MV-4-11 (cell line): ENCODE measurements around the gene ZNF630.
"Not testable (repeated sequence)": the region's sequence is repeated elsewhere in the genome, so short reads cannot be mapped to it uniquely, and the experiment has no call there.

Source experiments
- DNase-seq: peaks from one replicate; lab custom pipeline; 2025; lab: John Stamatoyannopoulos, UW

The ZNF630 gene

GRCh38 chrX:48071064-48071985 lies at the start of gene ZNF630:
TSS of gene ZNF630 (minus strand) at chrX:48071640. CDS start at chrX:48066886, 4,754 bp downstream.
- DNase-seq, result no peak

GRCh38 chrX:48107717-48108116 lies 36.3 kb upstream of the ZNF630 start:
- DNase-seq, result no peak

- no peak for DNase-seq
Measured at GRCh38 chrX:48102874-48103374, 31.5 kb upstream of the ZNF630 start.

GRCh38 chrX:48101443-48101842 lies 30.0 kb upstream of the ZNF630 start:
- DNase-seq, result no peak

GRCh38 chrX:48092558-48092957 lies 21.1 kb upstream of the ZNF630 start:
- not testable (repeated sequence) for DNase-seq

GRCh38 chrX:48090123-48090522 lies 18.7 kb upstream of the ZNF630 start:
- DNase-seq, result no peak

- DNase-seq, result no peak
Measured at GRCh38 chrX:48086082-48086481, 14.6 kb upstream of the ZNF630 start.

- no peak for DNase-seq
Measured at GRCh38 chrX:48083706-48084105, 12.3 kb upstream of the ZNF630 start.

- peak; percentile 50 for DNase-seq
Measured at GRCh38 chrX:48083212-48083611, 11.8 kb upstream of the ZNF630 start.

- no peak for DNase-seq
Measured at GRCh38 chrX:48076343-48076742, 4.9 kb upstream of the ZNF630 start.

GRCh38 chrX:48071986-48072605 lies 656 bp upstream of the ZNF630 start:
- no peak for DNase-seq

GRCh38 chrX:48068096-48068887 lies 3.1 kb downstream of the ZNF630 start:
- DNase-seq, result no peak

- no peak for DNase-seq
Measured at GRCh38 chrX:48064261-48064660, 7.2 kb downstream of the ZNF630 start.

- no peak for DNase-seq
Measured at GRCh38 chrX:48059296-48059639, 12.2 kb downstream of the ZNF630 start.

GRCh38 chrX:48058621-48059295 lies 12.7 kb downstream of the ZNF630 start:
- DNase-seq, result no peak

GRCh38 chrX:48046846-48047245 lies 24.6 kb downstream of the ZNF630 start:
- DNase-seq, result no peak

- DNase-seq, result no peak
Measured at GRCh38 chrX:48045410-48046311, 25.8 kb downstream of the ZNF630 start.

- no peak for DNase-seq
Measured at GRCh38 chrX:48043056-48043455, 28.4 kb downstream of the ZNF630 start.

- no peak for DNase-seq
Measured at GRCh38 chrX:48035891-48036290, 35.5 kb downstream of the ZNF630 start.

GRCh38 chrX:48030641-48031173 lies 40.7 kb downstream of the ZNF630 start:
- DNase-seq, result not testable (repeated sequence)
